K562 (cell line): ENCODE results near the gene RPTOR. TPM values are rescaled to one million over a fixed set of nuclear protein-coding genes. Genes with fewer than 3 reads are reported as not detected.
A peak's percentile ranks its signal among the peaks of the same experiment; 100 is the strongest.

Experiments used
- CAMTA2 ChIP-seq: fragments of 250-450 bp; sonication (Bioruptor Pico); conservative IDR thresholded peaks from 2 replicates; pipeline ENCODE4 v1.5.1; 2022
- CTBP1 ChIP-seq: fragments of 450-650 bp; IDR thresholded peaks from 2 replicates; pipeline ENCODE4 v1.6.1; 2016; ENCODE audit warnings: borderline replicate concordance
- MTA1 ChIP-seq: fragments of 450-650 bp; IDR thresholded peaks from 2 replicates; pipeline ENCODE4 v1.6.1; 2017; ENCODE audit warnings: borderline replicate concordance
- NUFIP1 ChIP-seq: fragments of 450-650 bp; IDR thresholded peaks from 2 replicates; pipeline ENCODE4 v1.6.1; 2018; ENCODE audit not compliant: partially characterized antibody
- PHB2 ChIP-seq: fragments of 450-650 bp; IDR thresholded peaks from 2 replicates; pipeline ENCODE4 v1.6.1; 2017; ENCODE audit warnings: low read depth
- RAD21 ChIP-seq, 2 experiments: fragments of 250-450 bp in 1 of 2; fragments of 450-650 bp in 1 of 2; sonication (Bioruptor Pico) in 1 of 2; formaldehyde crosslinking in 1 of 2; IDR thresholded peaks in 1 of 2; conservative IDR thresholded peaks in 1 of 2; 2 replicates each; pipeline versions ENCODE4 v1.4.0 to v1.8.0; 2020 to 2022; ENCODE audit warnings: mild to moderate bottlenecking in 2 of 2, moderate library complexity in 1 of 2
- RAD51 ChIP-seq: fragments of 450-650 bp; IDR thresholded peaks from 2 replicates; pipeline ENCODE4 v1.7.1; 2016; ENCODE audit warnings: low read depth, mild to moderate bottlenecking, borderline replicate concordance
- RBM25 ChIP-seq: fragments of 200-400 bp; formaldehyde crosslinking; IDR thresholded peaks from 2 replicates; pipeline ENCODE4 v1.6.1; 2018; ENCODE audit warnings: low read length, low read depth, moderate library complexity; ENCODE audit not compliant: severe bottlenecking
- RNF2 ChIP-seq: sonication (generic); IDR thresholded peaks from 2 replicates; pipeline ENCODE4 v1.6.1; 2016
- SAFB2 ChIP-seq: fragments of 200-400 bp; formaldehyde crosslinking; IDR thresholded peaks from 2 replicates; pipeline ENCODE4 v1.6.1; 2018; ENCODE audit warnings: borderline replicate concordance, low read length, low read depth, moderate library complexity; ENCODE audit not compliant: severe bottlenecking
- SMAD4 ChIP-seq: fragments of 250-450 bp; sonication (Bioruptor Pico); conservative IDR thresholded peaks from 2 replicates; pipeline ENCODE4 v1.8.0; 2021; ENCODE audit warnings: inconsistent platforms, mild to moderate bottlenecking, moderate library complexity
- TFAM ChIP-seq: fragments of 250-450 bp; sonication (Bioruptor Pico); conservative IDR thresholded peaks from 2 replicates; pipeline ENCODE4 v1.5.0; 2021; ENCODE audit warnings: mild to moderate bottlenecking, moderate library complexity
- ZNF165 ChIP-seq: fragments of 250-450 bp; sonication (Bioruptor Pico); IDR thresholded peaks from 2 replicates; pipeline ENCODE4 v1.4.0; 2020; ENCODE audit warnings: borderline replicate concordance
- polyA plus RNA-seq, 8 experiments: library from polyadenylated mRNA; depleted of rRNA in 4 of 8; stranded (reverse) in 5 of 8; unstranded in 3 of 8; fragments of >200 nt; fragmentation: Nextera tagmentation in 2 of 8; fragmentation: Illumina TruSeq in 1 of 8; extraction: Ambion mirVana in 2 of 8; extraction: Trizol in 1 of 8; gene quantifications; 2 replicates each; pipeline versions ENCODE4 v1.2.1 to v1.2.3, GENCODE V29; 2011 to 2014; ENCODE audit warnings: inconsistent platforms in 1 of 8, missing spikeins in 1 of 8
- total RNA-seq, 7 experiments: library from RNA; depleted of rRNA in 6 of 7; stranded (reverse); fragments of >200 nt in 6 of 7; fragmentation: Illumina TruSeq in 2 of 7; extraction: Trizol in 2 of 7; gene quantifications; 2 replicates each; pipeline versions ENCODE4 v1.2.1 to v1.2.3, GENCODE V29; 2011 to 2021; ENCODE audit warnings: low replicate concordance in 1 of 7
- TF ChIP-seq, protein P1 (sequence below): fragments of 250-450 bp; sonication (Bioruptor Pico); IDR thresholded peaks from 2 replicates; pipeline ENCODE4 v1.8.0; 2022; ENCODE audit warnings: inconsistent platforms
- TF ChIP-seq, protein P2 (sequence below), 2 experiments: fragments of 450-650 bp; formaldehyde crosslinking in 1 of 2; IDR thresholded peaks; 2 replicates each; pipeline versions ENCODE4 v1.4.0 to v1.6.1; 2014 to 2020; ENCODE audit warnings: mild to moderate bottlenecking in 2 of 2, borderline replicate concordance in 1 of 2, low read depth in 1 of 2
- TF ChIP-seq, protein P3 (sequence below): fragments of 450-650 bp; formaldehyde crosslinking; IDR thresholded peaks from 2 replicates; pipeline ENCODE4 v1.4.0; 2022; ENCODE audit warnings: missing genetic modification characterization

The RPTOR gene
- total and polyA plus RNA-seq, 9 of the 15 experiments (the other 6 are each of a cell fraction or from before 2014, with no cell fraction given), result 0.24 to 54.1 (median 10.2) TPM

DNA sequence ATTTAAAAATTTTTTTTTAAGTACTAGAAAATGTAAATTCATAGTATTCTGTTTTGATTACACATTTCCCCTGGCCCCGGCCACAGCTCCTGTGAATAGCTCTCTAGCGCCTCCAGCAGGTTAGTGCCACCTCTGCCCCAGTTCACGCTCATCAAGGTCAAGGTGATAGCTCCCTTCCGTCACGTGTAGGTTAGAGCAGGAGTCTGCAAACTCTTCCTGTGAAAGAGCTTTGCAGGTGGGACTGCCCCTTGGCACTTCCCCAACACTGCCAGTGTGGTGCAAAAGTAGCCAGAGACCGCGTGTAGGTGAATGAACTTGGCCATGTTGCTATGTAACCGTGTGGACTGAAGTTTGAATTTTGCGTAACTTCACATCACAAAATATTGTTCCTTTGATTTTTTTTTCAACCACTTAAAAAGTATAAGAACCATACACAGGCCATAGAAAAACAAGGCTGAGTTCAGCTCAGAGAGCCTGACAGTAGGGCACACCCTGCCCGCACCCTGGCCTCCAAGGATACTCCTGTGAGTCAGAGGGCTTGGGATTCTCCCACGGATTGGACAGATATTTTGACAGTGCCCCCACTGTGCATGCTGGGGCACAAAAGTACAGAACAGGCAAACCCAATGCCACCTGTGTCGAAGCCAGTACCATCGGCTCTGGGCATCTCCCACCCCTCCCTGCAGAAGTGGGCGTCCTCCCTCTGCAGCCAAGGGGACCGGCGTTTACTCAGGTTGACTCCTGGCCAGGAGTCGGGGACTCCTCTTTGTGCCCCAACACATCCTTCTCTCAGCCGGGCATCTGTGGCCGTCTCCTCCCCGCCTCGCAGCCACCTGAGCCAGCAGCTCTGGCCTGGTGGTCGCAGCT, 355.0 kb downstream of the RPTOR start (continued):
- TF ChIP-seq, protein P1, sequence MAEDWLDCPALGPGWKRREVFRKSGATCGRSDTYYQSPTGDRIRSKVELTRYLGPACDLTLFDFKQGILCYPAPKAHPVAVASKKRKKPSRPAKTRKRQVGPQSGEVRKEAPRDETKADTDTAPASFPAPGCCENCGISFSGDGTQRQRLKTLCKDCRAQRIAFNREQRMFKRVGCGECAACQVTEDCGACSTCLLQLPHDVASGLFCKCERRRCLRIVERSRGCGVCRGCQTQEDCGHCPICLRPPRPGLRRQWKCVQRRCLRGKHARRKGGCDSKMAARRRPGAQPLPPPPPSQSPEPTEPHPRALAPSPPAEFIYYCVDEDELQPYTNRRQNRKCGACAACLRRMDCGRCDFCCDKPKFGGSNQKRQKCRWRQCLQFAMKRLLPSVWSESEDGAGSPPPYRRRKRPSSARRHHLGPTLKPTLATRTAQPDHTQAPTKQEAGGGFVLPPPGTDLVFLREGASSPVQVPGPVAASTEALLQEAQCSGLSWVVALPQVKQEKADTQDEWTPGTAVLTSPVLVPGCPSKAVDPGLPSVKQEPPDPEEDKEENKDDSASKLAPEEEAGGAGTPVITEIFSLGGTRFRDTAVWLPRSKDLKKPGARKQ (CRISPR knock-in tag), result no peak
- TF ChIP-seq MTA1, result no peak
- peak; percentile 49; the same call in 1 of the 2 replicates for TF ChIP-seq RAD51
- no peak for TF ChIP-seq CAMTA2
- no peak for TF ChIP-seq ZNF165
- TF ChIP-seq SMAD4 (CRISPR knock-in tag), result no peak
- no peak for TF ChIP-seq RNF2
- no peak for TF ChIP-seq PHB2
- TF ChIP-seq SAFB2, result no peak
- no peak for TF ChIP-seq RBM25
- no peak for TF ChIP-seq NUFIP1
- no peak for TF ChIP-seq TFAM (CRISPR knock-in tag)
- TF ChIP-seq RAD21 (CRISPR knock-in tag; conservative IDR thresholded peaks at IDR 0.05 in 1 of 2, IDR thresholded peaks at IDR 0.05 in 1 of 2), result peak; percentile 69 to 86
- TF ChIP-seq, protein P2, sequence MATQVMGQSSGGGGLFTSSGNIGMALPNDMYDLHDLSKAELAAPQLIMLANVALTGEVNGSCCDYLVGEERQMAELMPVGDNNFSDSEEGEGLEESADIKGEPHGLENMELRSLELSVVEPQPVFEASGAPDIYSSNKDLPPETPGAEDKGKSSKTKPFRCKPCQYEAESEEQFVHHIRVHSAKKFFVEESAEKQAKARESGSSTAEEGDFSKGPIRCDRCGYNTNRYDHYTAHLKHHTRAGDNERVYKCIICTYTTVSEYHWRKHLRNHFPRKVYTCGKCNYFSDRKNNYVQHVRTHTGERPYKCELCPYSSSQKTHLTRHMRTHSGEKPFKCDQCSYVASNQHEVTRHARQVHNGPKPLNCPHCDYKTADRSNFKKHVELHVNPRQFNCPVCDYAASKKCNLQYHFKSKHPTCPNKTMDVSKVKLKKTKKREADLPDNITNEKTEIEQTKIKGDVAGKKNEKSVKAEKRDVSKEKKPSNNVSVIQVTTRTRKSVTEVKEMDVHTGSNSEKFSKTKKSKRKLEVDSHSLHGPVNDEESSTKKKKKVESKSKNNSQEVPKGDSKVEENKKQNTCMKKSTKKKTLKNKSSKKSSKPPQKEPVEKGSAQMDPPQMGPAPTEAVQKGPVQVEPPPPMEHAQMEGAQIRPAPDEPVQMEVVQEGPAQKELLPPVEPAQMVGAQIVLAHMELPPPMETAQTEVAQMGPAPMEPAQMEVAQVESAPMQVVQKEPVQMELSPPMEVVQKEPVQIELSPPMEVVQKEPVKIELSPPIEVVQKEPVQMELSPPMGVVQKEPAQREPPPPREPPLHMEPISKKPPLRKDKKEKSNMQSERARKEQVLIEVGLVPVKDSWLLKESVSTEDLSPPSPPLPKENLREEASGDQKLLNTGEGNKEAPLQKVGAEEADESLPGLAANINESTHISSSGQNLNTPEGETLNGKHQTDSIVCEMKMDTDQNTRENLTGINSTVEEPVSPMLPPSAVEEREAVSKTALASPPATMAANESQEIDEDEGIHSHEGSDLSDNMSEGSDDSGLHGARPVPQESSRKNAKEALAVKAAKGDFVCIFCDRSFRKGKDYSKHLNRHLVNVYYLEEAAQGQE (IDR thresholded peaks at IDR 0.05; ENCODE audit: borderline replicate concordance), result peak; percentile 60; the same call in 1 of the 2 replicates
- TF ChIP-seq, protein P2 (CRISPR knock-in tag; IDR thresholded peaks at IDR 0.05; ENCODE audit: low read depth), result no peak
- TF ChIP-seq, protein P3, sequence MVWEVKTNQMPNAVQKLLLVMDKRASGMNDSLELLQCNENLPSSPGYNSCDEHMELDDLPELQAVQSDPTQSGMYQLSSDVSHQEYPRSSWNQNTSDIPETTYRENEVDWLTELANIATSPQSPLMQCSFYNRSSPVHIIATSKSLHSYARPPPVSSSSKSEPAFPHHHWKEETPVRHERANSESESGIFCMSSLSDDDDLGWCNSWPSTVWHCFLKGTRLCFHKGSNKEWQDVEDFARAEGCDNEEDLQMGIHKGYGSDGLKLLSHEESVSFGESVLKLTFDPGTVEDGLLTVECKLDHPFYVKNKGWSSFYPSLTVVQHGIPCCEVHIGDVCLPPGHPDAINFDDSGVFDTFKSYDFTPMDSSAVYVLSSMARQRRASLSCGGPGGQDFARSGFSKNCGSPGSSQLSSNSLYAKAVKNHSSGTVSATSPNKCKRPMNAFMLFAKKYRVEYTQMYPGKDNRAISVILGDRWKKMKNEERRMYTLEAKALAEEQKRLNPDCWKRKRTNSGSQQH (CRISPR knock-in tag), result no peak
- TF ChIP-seq CTBP1, result no peak
